Gastroesophageal sphincter (tissue), 4 donors: ENCODE data around the gene FAAP100. TPM values are rescaled to one million over a fixed set of nuclear protein-coding genes. Genes with fewer than 3 reads are reported as not detected.

Experiments
- ATAC-seq: fragments of 150-250 bp; one replicate; pipeline ENCODE4 v1.9.1; 2016; ENCODE audit warnings: mild to moderate bottlenecking, moderate library complexity
- H3K27ac ChIP-seq, 4 donors: fragments of 200-600 bp; sonication (generic) in 3 of 4; 1 replicate in 3 of 4; 2 replicates in 1 of 4; pipeline ENCODE4 v1.5.1; 2016 to 2019
- H3K27me3 ChIP-seq: fragments of 200-600 bp; sonication (generic); one replicate; pipeline ENCODE4 v1.5.1; 2019
- H3K36me3 ChIP-seq, 2 donors: fragments of 200-600 bp; sonication (generic); one replicate each; pipeline ENCODE4 v1.5.1; 2019; ENCODE audit warnings: control low read depth in 1 of 2
- H3K4me1 ChIP-seq, 3 donors: fragments of 200-600 bp; sonication (generic); 1 replicate in 2 of 3; 2 replicates in 1 of 3; pipeline ENCODE4 v1.5.1; 2016 to 2019; ENCODE audit warnings: control low read depth in 2 of 3
- H3K4me3 ChIP-seq, 2 donors: fragments of 200-600 bp; sonication (generic); one replicate each; pipeline ENCODE4 v1.5.1; 2019; ENCODE audit warnings: mild to moderate bottlenecking in 1 of 2, moderate library complexity in 1 of 2
- H3K9me3 ChIP-seq, 3 donors: fragments of 200-600 bp; sonication (generic); one replicate each; pipeline ENCODE4 v1.5.1; 2017 to 2019; ENCODE audit warnings: control low read depth in 2 of 3
- EP300 ChIP-seq: sonication (generic); formaldehyde crosslinking; IDR thresholded peaks from one replicate; pipeline ENCODE4 v1.6.1; 2017; ENCODE audit warnings: antibody characterized with exemption, mild to moderate bottlenecking
- POLR2A ChIP-seq, 2 donors: fragments of 450-650 bp; IDR thresholded peaks; one replicate each; pipeline ENCODE4 v1.6.1; 2017; ENCODE audit warnings: antibody characterized with exemption in 2 of 2, mild to moderate bottlenecking in 2 of 2, moderate library complexity in 1 of 2
- POLR2AphosphoS5 ChIP-seq: sonication (generic); formaldehyde crosslinking; IDR thresholded peaks from one replicate; pipeline ENCODE4 v1.6.1; 2017; ENCODE audit warnings: antibody characterized with exemption
- WGBS, 2 donors: methylation state at CpG; one replicate each; pipeline ENCODE4 v1.1.5; 2018; ENCODE audit warnings: low coverage in 1 of 2; 5-methylcytosine and 5-hydroxymethylcytosine counted together
- total RNA-seq, 4 donors: library from RNA; depleted of rRNA; stranded (reverse); fragments of >200 nt; gene quantifications; one replicate each; pipeline ENCODE4 v1.1.0, GENCODE V29; 2016
- TF ChIP-seq, protein P1 (sequence below), 4 experiments: fragments of 200-600 bp in 2 of 4; fragments of 450-650 bp in 2 of 4; sonication (generic) in 1 of 4; IDR thresholded peaks; one replicate each; pipeline ENCODE4 v1.5.1; 2017 to 2019; ENCODE audit warnings: antibody characterized with exemption in 4 of 4, mild to moderate bottlenecking in 2 of 4, moderate library complexity in 2 of 4

FAAP100 gene
- total RNA-seq, 4 donors from 2014 or later = 14.6 to 32.1 (median 20.7) TPM

DNA sequence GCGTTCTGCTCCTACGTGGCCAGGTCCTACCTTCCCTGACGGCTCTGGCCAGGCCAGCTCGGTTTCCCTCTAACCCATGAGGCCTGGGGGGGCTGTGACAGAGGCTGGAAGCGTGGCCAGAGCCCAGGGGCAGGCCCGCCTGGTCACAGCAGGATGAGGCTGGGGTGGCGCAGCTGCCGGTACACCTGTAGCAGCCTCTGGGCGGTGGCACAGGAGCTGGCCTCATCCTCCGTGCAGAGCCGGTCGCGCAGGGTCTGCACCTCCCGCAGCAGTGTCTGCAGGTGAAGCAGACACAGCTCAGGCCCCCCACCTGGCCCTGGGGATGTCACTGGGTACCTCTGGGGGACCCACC lies 11.5 kb downstream of the FAAP100 start:
- no peak for ATAC-seq
- WGBS, 2 donors = 80% methylated on average over 1 of the region's 14 CpGs; no CpG with 5 or more reads in 1 of the 2 donors
- Histone ChIP-seq H3K36me3 (peaks cover 0 to 77% of the 10 kb centered on the region in 2 donors), H3K9me3 (no peaks in the 10 kb centered on the region), H3K4me1 (peaks cover 0 to 18% (median 8%) of the 10 kb centered on the region in 3 donors), H3K27ac (no peak overlapping the region), H3K4me3 (no peak overlapping the region), H3K27me3 (peaks cover 26% of the 10 kb centered on the region)
- TF ChIP-seq POLR2AphosphoS5 (no peak), POLR2A (IDR thresholded peaks at IDR 0.05) (no peak), EP300 (no peak)
- TF ChIP-seq, protein P1, sequence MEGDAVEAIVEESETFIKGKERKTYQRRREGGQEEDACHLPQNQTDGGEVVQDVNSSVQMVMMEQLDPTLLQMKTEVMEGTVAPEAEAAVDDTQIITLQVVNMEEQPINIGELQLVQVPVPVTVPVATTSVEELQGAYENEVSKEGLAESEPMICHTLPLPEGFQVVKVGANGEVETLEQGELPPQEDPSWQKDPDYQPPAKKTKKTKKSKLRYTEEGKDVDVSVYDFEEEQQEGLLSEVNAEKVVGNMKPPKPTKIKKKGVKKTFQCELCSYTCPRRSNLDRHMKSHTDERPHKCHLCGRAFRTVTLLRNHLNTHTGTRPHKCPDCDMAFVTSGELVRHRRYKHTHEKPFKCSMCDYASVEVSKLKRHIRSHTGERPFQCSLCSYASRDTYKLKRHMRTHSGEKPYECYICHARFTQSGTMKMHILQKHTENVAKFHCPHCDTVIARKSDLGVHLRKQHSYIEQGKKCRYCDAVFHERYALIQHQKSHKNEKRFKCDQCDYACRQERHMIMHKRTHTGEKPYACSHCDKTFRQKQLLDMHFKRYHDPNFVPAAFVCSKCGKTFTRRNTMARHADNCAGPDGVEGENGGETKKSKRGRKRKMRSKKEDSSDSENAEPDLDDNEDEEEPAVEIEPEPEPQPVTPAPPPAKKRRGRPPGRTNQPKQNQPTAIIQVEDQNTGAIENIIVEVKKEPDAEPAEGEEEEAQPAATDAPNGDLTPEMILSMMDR (IDR thresholded peaks at IDR 0.05) = no peak

DNA sequence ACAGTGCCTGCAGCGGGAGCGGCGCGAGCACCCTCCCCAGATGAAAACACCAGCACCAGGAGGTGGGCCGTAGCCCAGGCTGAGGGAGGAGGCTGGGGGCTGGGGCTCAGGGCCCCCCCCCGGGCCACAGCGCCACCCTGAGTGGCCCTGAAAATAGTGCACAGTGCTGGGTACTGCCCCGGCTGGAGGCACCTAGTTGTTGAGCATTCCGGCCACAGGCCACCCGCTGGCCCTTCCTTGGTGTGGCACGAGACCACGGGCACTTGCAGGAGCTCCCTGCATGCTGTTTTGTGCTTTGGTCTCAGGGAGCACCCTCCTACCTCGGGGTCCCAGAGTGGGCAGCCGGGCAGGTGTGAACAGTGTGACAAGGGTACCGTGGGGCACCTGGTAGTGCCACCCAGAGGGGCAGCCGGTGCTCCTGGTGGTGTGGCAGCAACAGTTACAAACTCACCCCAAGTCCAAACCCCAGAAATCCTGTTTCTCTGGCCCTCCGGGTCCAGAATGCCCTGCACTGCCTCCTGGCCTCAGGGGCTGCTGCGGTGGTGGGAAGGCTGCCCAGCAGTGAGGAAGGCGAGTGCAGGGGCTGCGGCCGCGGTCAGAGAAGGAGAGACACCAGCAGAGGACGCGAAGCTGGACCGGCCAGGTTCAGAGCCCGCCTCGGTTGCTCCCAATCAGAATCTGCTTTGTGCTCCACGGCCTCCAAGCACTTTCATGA lies 12.0 kb downstream of the FAAP100 start:
- H3K36me3 ChIP-seq = peaks cover 0 to 71% of the 10 kb centered on the region in 2 donors
- WGBS, 2 donors = 80 to 100% methylated on average over 1 to 7 of the region's 28 CpGs
- H3K4me1 ChIP-seq = peaks cover 0 to 18% (median 8%) of the 10 kb centered on the region in 3 donors
- no peak overlapping the region for H3K4me3 ChIP-seq
- TF ChIP-seq, protein P1 (IDR thresholded peaks at IDR 0.05) = no peak
- no peak for TF ChIP-seq EP300
- no peak for TF ChIP-seq POLR2AphosphoS5
- no peak for TF ChIP-seq POLR2A (IDR thresholded peaks at IDR 0.05)
- no peaks in the 10 kb centered on the region for H3K9me3 ChIP-seq
- ATAC-seq = no peak
- H3K27ac ChIP-seq = no peak overlapping the region
- H3K27me3 ChIP-seq = peaks cover 31% of the 10 kb centered on the region

DNA sequence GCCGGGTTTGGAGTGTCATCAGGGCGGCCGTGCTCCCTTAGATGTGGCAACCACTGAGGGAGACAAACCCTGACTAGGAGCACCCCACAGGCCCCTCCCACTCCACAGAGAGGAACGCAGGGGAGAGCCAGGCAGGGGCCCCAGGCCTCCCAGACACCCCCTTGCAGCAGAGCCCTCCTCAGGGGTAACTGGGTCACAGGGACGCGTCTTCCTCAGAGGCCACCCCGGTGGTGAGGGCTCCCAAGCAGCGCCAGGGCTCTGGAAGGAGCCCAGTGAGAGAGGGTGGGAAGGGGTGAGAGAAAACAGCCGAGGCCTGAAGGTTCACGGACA lies 12.6 kb downstream of the FAAP100 start:
- no peak for ATAC-seq
- peaks cover 0 to 66% of the 10 kb centered on the region in 2 donors for H3K36me3 ChIP-seq
- no CpG with 5 or more reads among the region's 10 CpGs for WGBS, 2 donors
- H3K27ac ChIP-seq = no peak overlapping the region
- peaks cover 0 to 18% (median 8%) of the 10 kb centered on the region in 3 donors for H3K4me1 ChIP-seq
- H3K4me3 ChIP-seq = no peak overlapping the region
- peaks cover 37% of the 10 kb centered on the region for H3K27me3 ChIP-seq
- H3K9me3 ChIP-seq = no peaks in the 10 kb centered on the region
- TF ChIP-seq POLR2AphosphoS5 (no peak), EP300 (no peak), POLR2A (IDR thresholded peaks at IDR 0.05) (no peak)
- TF ChIP-seq, protein P1 (IDR thresholded peaks at IDR 0.05) = no peak

DNA sequence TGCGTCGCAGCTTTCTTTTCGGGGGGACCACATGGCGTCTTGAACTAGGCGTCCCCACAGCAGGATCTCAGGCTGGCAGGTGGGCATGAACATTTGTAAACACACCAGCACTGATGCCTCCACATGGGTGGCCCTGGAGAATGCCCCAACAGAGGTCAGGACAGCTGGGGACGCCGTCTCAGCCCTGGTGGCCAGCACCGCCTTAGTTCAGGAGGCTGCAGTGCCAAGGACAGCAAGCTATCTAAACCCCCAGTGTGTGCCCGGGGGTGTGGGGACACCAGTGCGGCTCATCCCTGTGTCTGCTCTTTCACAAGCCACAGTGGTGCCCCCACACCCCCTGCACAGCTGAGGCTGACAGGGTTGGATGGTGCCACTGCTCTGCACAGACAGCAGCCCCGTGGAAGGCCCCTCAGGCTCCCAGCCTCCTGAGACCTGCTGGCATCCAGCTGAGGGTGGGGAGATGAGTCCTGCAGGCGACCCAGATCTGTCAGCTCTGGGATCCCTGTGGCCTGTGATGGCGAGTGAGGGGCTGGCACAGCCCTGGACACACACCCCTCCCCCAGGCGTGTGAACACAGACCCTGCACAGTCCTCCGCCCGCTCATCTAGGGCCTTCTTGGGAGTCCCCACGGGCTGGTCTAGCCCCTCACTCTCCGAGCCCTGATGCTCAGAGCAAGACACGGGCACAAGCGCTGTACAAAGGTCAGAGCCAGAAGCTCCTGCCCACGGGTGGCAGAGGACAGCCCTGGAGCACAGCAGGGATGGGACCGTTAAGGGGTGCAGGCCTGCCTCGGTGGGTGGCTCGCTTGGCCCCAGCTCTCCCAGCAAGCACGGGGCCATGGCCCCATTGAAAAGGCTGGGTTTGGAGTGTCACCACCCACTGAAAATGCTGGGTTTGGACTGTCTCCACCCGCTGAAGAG lies 13.2 kb downstream of the FAAP100 start:
- peaks cover 43% of the 10 kb centered on the region for H3K27me3 ChIP-seq
- TF ChIP-seq EP300 = no peak
- TF ChIP-seq POLR2A (IDR thresholded peaks at IDR 0.05) = no peak
- TF ChIP-seq, protein P1 (IDR thresholded peaks at IDR 0.05) = no peak
- no peak for TF ChIP-seq POLR2AphosphoS5
- no peaks in the 10 kb centered on the region for H3K9me3 ChIP-seq
- H3K4me1 ChIP-seq = peaks cover 0 to 18% (median 8%) of the 10 kb centered on the region in 3 donors
- H3K27ac ChIP-seq = no peak overlapping the region
- H3K36me3 ChIP-seq = peaks cover 0 to 59% of the 10 kb centered on the region in 2 donors
- no peak for ATAC-seq
- 80% methylated on average over 1 of the region's 26 CpGs; no CpG with 5 or more reads in 1 of the 2 donors for WGBS, 2 donors
- H3K4me3 ChIP-seq = no peak overlapping the region
